ENCODE measurements around the gene PCCA.
"Not testable (repeated sequence)": the region's sequence is repeated elsewhere in the genome, so short reads cannot be mapped to it uniquely, and the experiment has no call there.

PCCA gene

GRCh38 chr13:100098445-100099116 is 9.7 kb downstream of the PCCA start:
- no peak for DNase-seq (ENCODE audit: low read depth)

DNA sequence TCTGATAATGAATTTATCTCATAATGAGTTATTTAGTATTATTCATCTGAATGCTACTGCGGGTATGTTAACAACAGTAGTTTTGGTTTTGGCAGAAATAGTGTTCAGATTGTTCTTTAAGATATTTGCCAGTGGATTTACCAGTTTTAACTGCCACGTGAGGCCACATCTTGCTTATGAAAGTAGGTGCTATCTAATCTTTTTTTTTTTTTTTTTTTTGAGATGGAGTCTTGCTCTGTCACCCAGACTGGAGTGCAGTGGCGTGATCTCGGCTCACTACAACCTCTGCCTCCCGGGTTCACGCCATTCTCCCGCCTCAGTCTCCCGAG is 10.2 kb downstream of the PCCA start:
- not testable (repeated sequence) for DNase-seq (ENCODE audit: low read depth)

DNA sequence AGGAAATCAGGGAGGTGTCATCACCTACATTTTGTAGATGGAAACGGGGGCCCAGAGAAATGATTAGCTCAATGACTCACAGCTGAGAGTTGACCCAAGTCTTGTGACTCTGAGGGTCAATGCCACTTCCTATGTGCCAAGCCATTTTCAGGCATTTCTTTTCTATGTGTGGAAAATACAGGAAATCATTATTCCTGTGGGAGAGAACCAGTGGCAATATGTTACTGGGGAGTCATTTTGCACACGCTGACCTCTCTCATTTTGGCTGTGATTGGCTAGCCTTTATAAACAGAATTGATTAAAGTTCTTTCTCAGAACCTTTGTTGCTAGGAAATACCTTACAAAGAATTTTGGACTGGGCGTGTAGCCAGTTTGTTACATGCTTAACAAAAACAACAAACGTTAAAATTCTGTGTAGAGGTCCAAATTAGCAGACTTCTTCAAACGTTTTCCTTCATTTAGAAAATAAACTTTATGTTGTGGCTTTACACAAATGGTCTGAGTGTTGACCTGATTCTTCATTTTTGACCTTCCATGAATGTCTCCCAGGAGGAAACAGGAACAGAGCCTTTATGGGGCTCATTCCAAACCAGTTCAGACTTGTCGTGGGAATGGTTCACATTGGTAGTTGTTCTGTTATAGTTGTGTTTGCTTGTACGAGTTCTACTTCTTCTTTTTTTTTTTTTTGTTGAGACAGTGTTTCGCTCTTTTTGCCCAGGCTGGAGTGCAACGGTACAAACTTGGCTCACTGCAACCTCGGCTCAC is 11.4 kb downstream of the PCCA start:
- peak; percentile 33 for DNase-seq (ENCODE audit: low read depth)

DNA sequence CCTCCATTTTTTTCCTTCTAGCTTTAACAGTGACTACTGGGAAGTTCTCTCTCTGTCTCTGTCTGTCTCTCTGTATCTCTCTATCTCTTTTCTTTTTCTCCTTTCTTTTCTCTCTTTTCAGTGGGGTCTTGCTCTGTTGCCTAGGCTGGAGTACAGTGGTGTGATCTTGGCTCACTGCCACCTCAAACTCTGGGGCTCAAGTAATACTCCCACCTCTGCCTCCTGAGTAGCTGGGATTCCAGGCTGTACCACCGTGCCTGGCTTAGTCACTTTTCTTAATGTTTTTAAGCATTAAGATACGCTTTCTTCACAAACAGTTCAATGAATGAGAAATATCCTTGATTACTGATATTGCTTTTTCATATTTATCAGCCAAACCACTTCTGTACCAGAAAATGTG is 13.1 kb downstream of the PCCA start:
- no peak for DNase-seq (ENCODE audit: low read depth)

DNA sequence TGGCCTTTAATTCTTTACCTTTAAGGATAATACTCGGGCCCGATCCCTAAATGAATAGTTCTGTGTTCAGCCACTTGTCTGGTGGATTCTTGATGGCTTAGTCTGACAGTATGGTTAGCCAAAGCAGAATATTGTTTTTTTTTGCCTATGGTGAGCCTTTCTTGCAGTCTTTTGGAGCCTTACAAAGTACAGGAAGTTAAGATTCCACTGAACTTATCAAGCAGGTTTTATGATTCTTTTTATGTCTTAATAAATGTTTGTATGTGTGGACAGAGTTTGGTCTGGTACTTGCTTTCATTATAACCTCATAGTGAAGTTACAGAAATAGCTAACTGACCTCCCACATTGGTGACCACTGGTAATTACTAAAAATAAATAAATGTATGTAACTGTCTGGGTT is 17.1 kb downstream of the PCCA start:
- no peak for DNase-seq (ENCODE audit: low read depth)

DNA sequence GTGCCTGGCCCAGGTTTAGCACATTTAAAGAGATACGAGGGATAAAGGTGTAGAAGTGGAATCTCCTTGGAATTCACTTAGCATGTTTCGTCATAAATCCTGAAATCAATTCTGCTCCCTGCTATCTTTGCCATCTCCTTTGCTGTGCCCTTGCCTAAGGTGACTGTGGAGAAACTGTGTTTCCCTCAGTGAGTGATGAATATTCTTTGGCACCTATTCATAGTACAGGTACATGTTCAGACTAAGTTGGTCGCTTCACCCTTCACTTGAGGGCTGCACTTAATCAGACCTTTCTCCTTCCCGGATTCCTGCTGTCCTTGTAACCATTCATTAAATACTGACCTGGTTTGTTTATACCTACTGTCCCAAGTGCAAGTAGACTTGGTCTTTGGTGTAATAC is 17.8 kb downstream of the PCCA start:
- no peak for DNase-seq (ENCODE audit: low read depth)

DNA sequence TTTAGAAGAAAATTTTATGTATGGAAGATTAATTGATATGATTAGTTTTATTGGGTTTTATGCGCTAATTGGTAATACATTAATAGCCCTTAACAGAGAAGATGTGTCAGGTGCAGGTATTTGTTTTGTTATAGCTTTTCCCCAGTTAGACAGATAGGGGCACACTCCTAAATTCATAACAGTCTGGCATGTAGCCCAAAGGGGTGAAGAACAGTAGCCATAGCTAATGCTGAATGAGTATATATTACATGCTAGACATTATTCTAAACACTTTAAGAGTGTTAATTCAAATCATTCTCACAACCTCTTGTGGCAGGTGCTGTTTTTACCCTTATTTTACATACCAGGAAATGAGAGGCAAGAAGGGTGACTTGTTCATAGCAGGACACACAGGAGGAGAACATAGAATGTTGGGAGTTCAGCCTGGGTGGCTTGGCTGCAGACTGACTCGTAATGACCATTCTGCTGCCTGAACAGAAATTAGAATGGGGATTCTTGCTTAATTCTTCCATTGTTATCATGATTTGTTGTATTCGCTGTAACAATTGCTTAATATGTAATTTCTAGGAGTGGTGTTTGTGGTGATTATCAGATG is 20.1 kb downstream of the PCCA start:
- DNase-seq (ENCODE audit: low read depth), result no peak

DNA sequence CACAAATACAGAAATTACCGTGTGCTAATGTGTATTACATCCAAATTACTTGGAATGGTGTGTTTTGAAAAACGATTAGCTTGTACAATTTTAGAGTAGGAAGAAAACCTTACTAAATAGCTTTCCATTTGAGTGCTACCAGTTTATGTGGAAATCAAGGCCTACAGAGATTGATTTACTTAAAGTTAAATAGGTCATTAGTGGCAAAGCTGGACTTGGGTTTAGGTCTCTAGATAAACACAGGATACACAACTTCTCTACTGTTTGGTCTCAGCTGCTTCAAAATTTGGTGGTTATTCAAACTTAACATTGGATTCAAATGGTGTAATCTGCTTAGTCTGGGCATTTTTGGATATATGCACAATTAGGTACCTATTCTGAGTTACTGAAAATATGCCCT is 21.4 kb downstream of the PCCA start:
- no peak for DNase-seq (ENCODE audit: low read depth)

- DNase-seq (ENCODE audit: low read depth), result no peak
Observed at GRCh38 chr13:100112186-100112838, 23.4 kb downstream of the PCCA start.

DNA sequence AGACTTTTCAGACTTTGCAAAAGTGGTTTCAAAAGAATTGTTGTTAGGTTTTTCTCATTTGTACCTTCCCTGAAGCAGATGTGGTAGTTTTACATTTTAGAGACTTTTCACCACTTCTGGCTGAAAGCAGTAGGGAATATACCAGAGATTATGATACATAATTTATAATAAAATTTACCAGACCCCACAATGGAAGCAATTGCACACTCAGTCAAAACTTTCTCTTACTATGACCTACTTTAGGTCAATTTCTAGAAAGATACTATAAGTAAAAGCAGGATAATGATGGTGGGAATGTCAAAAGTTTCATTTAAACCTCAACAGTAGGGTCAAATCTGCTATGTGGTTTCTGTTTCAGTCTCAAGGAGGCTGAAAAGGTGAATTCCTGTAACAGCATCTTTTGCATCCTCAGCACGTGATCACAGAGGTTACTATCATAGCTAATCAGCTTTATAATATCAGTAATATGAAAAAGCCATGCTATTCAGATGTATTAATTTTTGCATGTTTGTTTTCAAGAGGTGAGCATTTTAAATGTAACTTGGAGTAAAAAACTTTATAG is 26.9 kb downstream of the PCCA start:
- DNase-seq (ENCODE audit: low read depth), result no peak

DNA sequence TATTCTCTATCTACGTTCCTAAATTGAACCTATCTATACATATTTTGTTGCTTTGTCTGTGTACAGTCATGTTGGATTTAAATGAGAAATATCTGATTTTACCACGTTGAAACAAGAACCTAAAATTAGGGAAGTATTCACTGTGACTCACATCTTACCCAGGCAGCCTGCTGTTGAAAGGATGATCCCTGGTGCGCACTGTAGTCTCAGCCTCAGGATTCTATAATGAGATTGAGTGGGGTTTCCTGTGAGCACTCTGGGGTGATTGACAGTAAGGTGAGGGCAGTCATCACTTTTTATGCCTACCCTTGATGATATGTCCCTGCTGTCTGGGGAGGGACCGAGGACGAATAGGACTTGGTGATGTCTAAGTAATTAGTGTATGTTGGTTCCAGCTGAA is 35.4 kb downstream of the PCCA start:
- no peak for DNase-seq (ENCODE audit: low read depth)

DNA sequence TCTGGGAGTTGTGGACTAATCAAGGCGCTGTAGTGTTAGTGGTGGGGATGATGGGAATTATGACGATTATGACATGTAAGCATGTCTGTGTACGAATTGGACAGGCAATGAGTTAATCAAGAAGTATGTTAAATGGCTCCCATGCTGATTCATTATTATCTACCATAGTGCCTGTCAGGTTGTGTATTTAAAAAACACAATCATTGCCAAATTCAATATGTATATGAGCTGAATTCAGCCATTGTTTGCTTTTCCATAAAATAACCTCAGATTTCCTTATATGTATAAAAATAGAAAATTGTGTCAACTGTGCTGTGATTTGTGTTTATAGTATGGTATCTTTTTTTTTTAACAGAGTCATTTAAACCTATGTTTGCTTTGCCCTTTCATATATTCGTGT is 37.1 kb downstream of the PCCA start:
- DNase-seq (ENCODE audit: low read depth), result no peak

- DNase-seq (ENCODE audit: low read depth), result no peak
Observed at GRCh38 chr13:100128373-100128772, 39.5 kb downstream of the PCCA start.

DNA sequence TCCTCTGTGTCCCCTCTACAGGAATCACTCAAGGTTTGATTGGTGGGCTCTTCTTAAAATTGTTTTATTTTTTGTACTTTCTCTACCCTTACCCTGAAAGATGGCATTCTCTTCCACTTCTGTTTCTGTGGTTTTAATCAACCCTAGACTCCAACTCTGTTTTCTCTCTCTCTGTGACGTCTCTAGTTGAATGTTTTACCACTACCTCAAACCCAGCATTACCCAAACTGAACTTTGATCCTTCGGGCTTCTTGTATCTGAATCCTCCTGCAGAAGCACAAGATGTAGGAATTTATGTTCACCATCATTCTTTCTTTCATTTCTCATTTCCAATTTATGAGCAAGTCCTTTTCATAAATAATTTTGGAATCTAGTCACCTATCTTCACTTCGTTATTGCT is 39.9 kb downstream of the PCCA start:
- no peak for DNase-seq (ENCODE audit: low read depth)

DNA sequence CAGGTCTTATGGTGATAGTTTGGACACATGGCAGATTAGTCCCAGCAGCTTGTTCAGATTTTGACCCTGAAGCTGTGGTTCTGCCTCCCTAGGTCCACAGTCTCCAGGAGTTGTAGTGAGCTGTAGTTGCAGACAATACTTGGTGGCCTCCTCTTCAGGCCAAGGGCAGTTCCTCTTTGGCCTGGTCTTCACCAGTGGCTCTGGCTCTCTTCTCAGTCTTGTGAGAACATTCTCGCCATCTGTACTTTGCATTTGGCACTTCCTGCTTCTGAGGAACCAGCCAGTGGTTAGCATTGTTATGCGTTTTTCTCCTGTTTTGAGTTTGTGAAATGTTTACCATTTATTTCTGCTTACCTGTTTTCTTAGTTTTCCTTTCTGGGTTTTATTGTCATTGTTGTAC is 40.7 kb downstream of the PCCA start:
- no peak for DNase-seq (ENCODE audit: low read depth)

- DNase-seq (ENCODE audit: low read depth), result no peak
Observed at GRCh38 chr13:100130092-100130491, 41.2 kb downstream of the PCCA start.

GRCh38 chr13:100130930-100131511 is 42.1 kb downstream of the PCCA start:
- no peak for DNase-seq (ENCODE audit: low read depth)

DNA sequence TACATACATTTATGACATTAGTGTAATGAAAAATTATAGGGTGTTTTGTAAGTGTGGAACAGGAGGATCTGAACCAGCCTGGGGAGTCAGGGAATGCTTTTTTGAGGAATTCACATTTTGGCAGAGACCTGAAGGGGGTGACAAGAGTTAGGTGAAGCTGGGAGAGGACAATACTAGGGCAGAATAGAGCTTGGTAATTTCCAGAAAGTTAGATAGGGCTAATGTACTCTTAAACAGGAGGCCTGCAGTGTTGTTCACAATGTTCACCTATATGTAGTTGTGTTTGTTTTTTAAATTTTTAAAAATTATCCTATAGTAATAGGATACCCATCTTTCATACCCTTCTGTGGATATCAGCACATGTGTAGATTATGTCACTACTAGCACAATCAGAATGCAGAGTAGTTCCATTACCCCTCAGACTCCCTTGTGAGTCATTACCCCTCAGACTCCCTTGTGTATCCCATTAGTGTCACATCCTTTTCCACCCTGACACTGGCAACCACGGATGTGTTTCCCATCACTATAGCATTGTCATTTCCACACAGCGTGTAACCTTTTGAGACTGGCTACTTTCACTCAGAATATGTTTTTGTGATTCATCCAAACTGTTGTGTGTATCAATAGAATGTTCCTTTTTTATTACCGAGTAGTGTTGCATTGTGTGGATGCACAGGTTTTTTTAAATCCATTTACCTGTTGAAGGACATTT is 43.1 kb downstream of the PCCA start:
- DNase-seq (ENCODE audit: low read depth), result peak; percentile 56

DNA sequence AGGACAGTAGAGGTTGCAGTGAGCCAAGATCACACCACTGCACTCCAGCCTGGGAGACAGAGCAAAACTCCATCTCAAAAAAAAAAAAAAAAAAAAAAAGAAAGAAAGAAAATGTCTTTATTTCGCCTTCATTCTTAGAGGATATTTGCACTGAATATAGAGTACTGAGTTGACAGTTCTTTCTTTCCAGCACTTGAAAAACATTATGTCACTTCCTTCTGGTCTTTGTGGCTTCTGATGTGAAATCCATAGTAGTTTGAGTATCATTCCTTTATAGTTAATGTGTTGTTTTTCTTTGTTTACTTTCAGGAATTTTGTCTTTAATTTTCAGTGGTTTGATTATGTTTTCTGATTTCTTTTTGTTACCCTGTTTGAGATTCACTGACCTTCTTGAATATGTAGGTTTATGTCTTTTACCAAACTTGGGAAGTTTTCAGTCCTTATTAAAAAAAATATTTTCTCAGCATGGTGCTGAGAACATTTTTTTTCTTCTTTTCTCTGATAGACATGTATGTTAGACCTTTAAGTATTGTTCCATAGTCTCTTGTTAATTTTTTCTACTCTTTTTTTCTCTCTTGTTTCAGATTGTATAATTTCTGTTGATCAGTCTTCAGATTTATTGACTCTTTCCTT is 50.1 kb downstream of the PCCA start:
- no peak for DNase-seq (ENCODE audit: low read depth)

GRCh38 chr13:100139817-100140216 is 50.9 kb downstream of the PCCA start:
- no peak for DNase-seq (ENCODE audit: low read depth)

GRCh38 chr13:100140441-100140840 is 51.5 kb downstream of the PCCA start:
- DNase-seq (ENCODE audit: low read depth), result no peak

All from HS-27A (cell line).